K562 (cell line): ENCODE results near the gene ATP23. TPM values are rescaled to one million over a fixed set of nuclear protein-coding genes. Genes with fewer than 3 reads are reported as not detected.

Source experiments
- CBFB ChIP-seq: sonication (generic); formaldehyde crosslinking; IDR thresholded peaks from 2 replicates; pipeline ENCODE4 v1.4.0; 2020; ENCODE audit warnings: mild to moderate bottlenecking, missing genetic modification reagents
- ESRRA ChIP-seq: fragments of 450-650 bp; IDR thresholded peaks from 2 replicates; pipeline ENCODE4 v1.6.1; 2014; ENCODE audit warnings: low read depth, mild to moderate bottlenecking, moderate library complexity, borderline replicate concordance
- EZH2 ChIP-seq: IDR thresholded peaks from 2 replicates; pipeline ENCODE4 v1.6.1; 2012; ENCODE audit warnings: low read depth, mild to moderate bottlenecking, inconsistent platforms, low read length, borderline replicate concordance
- GABPB2 ChIP-seq: fragments of 250-450 bp; sonication (Bioruptor Pico); conservative IDR thresholded peaks from 2 replicates; pipeline ENCODE4 v1.5.1; 2021; ENCODE audit warnings: mild to moderate bottlenecking
- LCOR ChIP-seq: sonication (generic); formaldehyde crosslinking; IDR thresholded peaks from 2 replicates; pipeline ENCODE4 v1.8.0; 2022; ENCODE audit warnings: mild to moderate bottlenecking, missing genetic modification reagents
- PHB ChIP-seq: fragments of 250-450 bp; sonication (Bioruptor Pico); IDR thresholded peaks from 2 replicates; pipeline ENCODE4 v1.5.0; 2021
- POLR2AphosphoS2 ChIP-seq: IDR thresholded peaks from 2 replicates; pipeline ENCODE4 v1.6.1; 2012; ENCODE audit warnings: low read length, improper control_type of control experiment
- SIN3A ChIP-seq, 2 experiments: fragments of 150-350 bp in 1 of 2; IDR thresholded peaks; 2 replicates each; pipeline ENCODE4 v1.6.1; 2011 to 2016; ENCODE audit warnings: borderline replicate concordance in 2 of 2, low read depth in 2 of 2, low read length in 2 of 2, mild to moderate bottlenecking in 2 of 2, moderate library complexity in 2 of 2; ENCODE audit not compliant: control insufficient read depth in 1 of 2
- SMARCB1 ChIP-seq: IDR thresholded peaks from 2 replicates; pipeline ENCODE4 v1.6.1; 2011; ENCODE audit warnings: improper control_type of control experiment, low read depth; ENCODE audit not compliant: insufficient read length
- SOX6 ChIP-seq: fragments of 450-650 bp; IDR thresholded peaks from 2 replicates; pipeline ENCODE4 v1.6.1; 2014; ENCODE audit warnings: mild to moderate bottlenecking
- SP2 ChIP-seq: IDR thresholded peaks from 2 replicates; pipeline ENCODE4 v1.6.1; 2011; ENCODE audit warnings: mild to moderate bottlenecking, low read depth, low read length, moderate library complexity; ENCODE audit not compliant: poor library complexity, severe bottlenecking; ENCODE audit errors: extremely low read depth
- SREBF2 ChIP-seq: sonication (generic); formaldehyde crosslinking; IDR thresholded peaks from 2 replicates; pipeline ENCODE4 v1.4.0; 2020; ENCODE audit warnings: mild to moderate bottlenecking, missing genetic modification reagents
- XRCC5 ChIP-seq: fragments of 200-400 bp; formaldehyde crosslinking; IDR thresholded peaks from 2 replicates; pipeline ENCODE4 v1.6.1; 2017; ENCODE audit warnings: low read depth, mild to moderate bottlenecking, low read length
- ZNF75A ChIP-seq: fragments of 450-650 bp; formaldehyde crosslinking; IDR thresholded peaks from 2 replicates; pipeline ENCODE4 v1.4.0; 2020; ENCODE audit warnings: mild to moderate bottlenecking
- polyA plus RNA-seq, 8 experiments: library from polyadenylated mRNA; depleted of rRNA in 4 of 8; stranded (reverse) in 5 of 8; unstranded in 3 of 8; fragments of >200 nt; fragmentation: Nextera tagmentation in 2 of 8; fragmentation: Illumina TruSeq in 1 of 8; extraction: Ambion mirVana in 2 of 8; extraction: Trizol in 1 of 8; gene quantifications; 2 replicates each; pipeline versions ENCODE4 v1.2.1 to v1.2.3, GENCODE V29; 2011 to 2014; ENCODE audit warnings: inconsistent platforms in 1 of 8, missing spikeins in 1 of 8
- total RNA-seq, 7 experiments: library from RNA; depleted of rRNA in 6 of 7; stranded (reverse); fragments of >200 nt in 6 of 7; fragmentation: Illumina TruSeq in 2 of 7; extraction: Trizol in 2 of 7; gene quantifications; 2 replicates each; pipeline versions ENCODE4 v1.2.1 to v1.2.3, GENCODE V29; 2011 to 2021; ENCODE audit warnings: low replicate concordance in 1 of 7
- TF ChIP-seq, protein P1 (sequence below): sonication (generic); formaldehyde crosslinking; IDR thresholded peaks from 2 replicates; pipeline ENCODE4 v1.8.1; 2023; ENCODE audit warnings: missing genetic modification reagents, mild to moderate bottlenecking, borderline replicate concordance
- TF ChIP-seq, protein P2 (sequence below): sonication (generic); formaldehyde crosslinking; IDR thresholded peaks from 2 replicates; pipeline ENCODE4 v1.8.0; 2022; ENCODE audit warnings: mild to moderate bottlenecking, low read depth, missing genetic modification reagents
- TF ChIP-seq, protein P3 (sequence below): sonication (generic); formaldehyde crosslinking; IDR thresholded peaks from 2 replicates; pipeline ENCODE4 v1.8.1; 2023; ENCODE audit warnings: mild to moderate bottlenecking, missing genetic modification reagents

Gene ATP23
- total and polyA plus RNA-seq, 9 of the 15 experiments (the other 6 are each of a cell fraction or from before 2014, with no cell fraction given), result 8.3 to 53.7 (median 28.5) TPM

DNA sequence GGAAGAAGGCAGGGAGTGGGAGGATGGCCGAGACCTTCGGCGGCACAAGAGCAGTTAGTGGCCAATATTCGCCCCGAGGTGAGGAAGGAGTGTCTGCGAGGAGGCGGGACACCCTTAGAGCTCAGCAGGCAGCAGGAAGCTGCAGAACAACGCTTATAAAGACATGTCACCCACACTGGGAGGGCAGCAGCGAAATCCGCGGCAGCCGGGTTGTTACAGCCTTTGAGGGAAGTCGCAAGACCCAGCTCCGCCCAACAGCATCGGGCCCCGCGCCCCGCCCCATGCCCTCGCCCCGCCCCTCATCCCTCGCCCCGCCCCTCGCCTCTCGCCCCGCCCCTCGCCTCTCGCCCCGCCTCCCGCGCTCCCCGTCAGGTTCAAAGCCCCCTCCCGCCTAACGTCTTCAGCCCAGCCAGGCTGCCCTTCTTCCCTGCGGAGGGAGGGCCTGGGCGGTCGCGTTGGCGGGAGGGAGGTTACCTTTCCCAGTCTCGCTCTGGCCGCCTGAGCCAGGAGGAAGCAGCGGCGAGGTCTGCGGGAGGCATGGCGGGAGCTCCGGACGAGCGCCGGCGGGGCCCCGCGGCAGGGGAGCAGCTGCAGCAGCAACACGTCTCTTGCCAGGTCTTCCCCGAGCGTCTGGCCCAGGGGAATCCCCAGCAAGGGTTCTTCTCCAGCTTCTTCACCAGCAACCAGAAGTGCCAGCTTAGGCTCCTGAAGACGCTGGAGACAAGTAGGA lies at the start of gene ATP23 (continued):
- TF ChIP-seq, protein P1, sequence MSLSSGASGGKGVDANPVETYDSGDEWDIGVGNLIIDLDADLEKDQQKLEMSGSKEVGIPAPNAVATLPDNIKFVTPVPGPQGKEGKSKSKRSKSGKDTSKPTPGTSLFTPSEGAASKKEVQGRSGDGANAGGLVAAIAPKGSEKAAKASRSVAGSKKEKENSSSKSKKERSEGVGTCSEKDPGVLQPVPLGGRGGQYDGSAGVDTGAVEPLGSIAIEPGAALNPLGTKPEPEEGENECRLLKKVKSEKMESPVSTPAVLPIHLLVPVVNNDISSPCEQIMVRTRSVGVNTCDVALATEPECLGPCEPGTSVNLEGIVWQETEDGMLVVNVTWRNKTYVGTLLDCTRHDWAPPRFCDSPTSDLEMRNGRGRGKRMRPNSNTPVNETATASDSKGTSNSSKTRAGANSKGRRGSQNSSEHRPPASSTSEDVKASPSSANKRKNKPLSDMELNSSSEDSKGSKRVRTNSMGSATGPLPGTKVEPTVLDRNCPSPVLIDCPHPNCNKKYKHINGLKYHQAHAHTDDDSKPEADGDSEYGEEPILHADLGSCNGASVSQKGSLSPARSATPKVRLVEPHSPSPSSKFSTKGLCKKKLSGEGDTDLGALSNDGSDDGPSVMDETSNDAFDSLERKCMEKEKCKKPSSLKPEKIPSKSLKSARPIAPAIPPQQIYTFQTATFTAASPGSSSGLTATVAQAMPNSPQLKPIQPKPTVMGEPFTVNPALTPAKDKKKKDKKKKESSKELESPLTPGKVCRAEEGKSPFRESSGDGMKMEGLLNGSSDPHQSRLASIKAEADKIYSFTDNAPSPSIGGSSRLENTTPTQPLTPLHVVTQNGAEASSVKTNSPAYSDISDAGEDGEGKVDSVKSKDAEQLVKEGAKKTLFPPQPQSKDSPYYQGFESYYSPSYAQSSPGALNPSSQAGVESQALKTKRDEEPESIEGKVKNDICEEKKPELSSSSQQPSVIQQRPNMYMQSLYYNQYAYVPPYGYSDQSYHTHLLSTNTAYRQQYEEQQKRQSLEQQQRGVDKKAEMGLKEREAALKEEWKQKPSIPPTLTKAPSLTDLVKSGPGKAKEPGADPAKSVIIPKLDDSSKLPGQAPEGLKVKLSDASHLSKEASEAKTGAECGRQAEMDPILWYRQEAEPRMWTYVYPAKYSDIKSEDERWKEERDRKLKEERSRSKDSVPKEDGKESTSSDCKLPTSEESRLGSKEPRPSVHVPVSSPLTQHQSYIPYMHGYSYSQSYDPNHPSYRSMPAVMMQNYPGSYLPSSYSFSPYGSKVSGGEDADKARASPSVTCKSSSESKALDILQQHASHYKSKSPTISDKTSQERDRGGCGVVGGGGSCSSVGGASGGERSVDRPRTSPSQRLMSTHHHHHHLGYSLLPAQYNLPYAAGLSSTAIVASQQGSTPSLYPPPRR (CRISPR knock-in tag), result 0 out of 2 replicates have a peak, but pooled peaks have one; percentile 10
- no peak for TF ChIP-seq ZNF75A (CRISPR knock-in tag)
- TF ChIP-seq, protein P2, sequence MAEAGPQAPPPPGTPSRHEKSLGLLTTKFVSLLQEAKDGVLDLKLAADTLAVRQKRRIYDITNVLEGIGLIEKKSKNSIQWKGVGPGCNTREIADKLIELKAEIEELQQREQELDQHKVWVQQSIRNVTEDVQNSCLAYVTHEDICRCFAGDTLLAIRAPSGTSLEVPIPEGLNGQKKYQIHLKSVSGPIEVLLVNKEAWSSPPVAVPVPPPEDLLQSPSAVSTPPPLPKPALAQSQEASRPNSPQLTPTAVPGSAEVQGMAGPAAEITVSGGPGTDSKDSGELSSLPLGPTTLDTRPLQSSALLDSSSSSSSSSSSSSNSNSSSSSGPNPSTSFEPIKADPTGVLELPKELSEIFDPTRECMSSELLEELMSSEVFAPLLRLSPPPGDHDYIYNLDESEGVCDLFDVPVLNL (CRISPR knock-in tag), result peak; percentile 83
- no peak for TF ChIP-seq SREBF2 (CRISPR knock-in tag)
- no peak for TF ChIP-seq SP2
- 0 out of 2 replicates have a peak, but pooled peaks have one; percentile 22 for TF ChIP-seq SOX6
- no peak for TF ChIP-seq PHB (CRISPR knock-in tag)
- no peak for TF ChIP-seq CBFB (CRISPR knock-in tag)
- TF ChIP-seq SMARCB1, result no peak
- TF ChIP-seq, protein P3, sequence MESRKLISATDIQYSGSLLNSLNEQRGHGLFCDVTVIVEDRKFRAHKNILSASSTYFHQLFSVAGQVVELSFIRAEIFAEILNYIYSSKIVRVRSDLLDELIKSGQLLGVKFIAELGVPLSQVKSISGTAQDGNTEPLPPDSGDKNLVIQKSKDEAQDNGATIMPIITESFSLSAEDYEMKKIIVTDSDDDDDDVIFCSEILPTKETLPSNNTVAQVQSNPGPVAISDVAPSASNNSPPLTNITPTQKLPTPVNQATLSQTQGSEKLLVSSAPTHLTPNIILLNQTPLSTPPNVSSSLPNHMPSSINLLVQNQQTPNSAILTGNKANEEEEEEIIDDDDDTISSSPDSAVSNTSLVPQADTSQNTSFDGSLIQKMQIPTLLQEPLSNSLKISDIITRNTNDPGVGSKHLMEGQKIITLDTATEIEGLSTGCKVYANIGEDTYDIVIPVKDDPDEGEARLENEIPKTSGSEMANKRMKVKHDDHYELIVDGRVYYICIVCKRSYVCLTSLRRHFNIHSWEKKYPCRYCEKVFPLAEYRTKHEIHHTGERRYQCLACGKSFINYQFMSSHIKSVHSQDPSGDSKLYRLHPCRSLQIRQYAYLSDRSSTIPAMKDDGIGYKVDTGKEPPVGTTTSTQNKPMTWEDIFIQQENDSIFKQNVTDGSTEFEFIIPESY (CRISPR knock-in tag), result 0 out of 2 replicates have a peak, but pooled peaks have one; percentile 22
- peak; percentile 41; the same call in 1 of the 2 replicates for TF ChIP-seq XRCC5
- peak; percentile 59 to 88; a peak in 3 of 4 replicates for TF ChIP-seq SIN3A (IDR thresholded peaks at IDR 0.05; ENCODE audit: borderline replicate concordance in 2 of 2, control insufficient read depth in 1 of 2, low read depth in 2 of 2, low read length in 2 of 2)
- peak; percentile 62; the same call in 1 of the 2 replicates for TF ChIP-seq GABPB2
- no peak for TF ChIP-seq LCOR (CRISPR knock-in tag)
- no peak for TF ChIP-seq EZH2
- TF ChIP-seq POLR2AphosphoS2, result peak; percentile 54
- TF ChIP-seq ESRRA, result 0 out of 2 replicates have a peak, but pooled peaks have one; percentile 14
